Measurements from ENCODE around the gene THAP7. TPM values are rescaled to one million over a fixed set of nuclear protein-coding genes. Genes with fewer than 3 reads are reported as not detected.
A peak's percentile ranks its signal among the peaks of the same experiment; 100 is the strongest.

The THAP7 gene
- total RNA-seq, 8 experiments from 2014 or later, result 21.4 to 33.0 (median 29.4) TPM

DNA sequence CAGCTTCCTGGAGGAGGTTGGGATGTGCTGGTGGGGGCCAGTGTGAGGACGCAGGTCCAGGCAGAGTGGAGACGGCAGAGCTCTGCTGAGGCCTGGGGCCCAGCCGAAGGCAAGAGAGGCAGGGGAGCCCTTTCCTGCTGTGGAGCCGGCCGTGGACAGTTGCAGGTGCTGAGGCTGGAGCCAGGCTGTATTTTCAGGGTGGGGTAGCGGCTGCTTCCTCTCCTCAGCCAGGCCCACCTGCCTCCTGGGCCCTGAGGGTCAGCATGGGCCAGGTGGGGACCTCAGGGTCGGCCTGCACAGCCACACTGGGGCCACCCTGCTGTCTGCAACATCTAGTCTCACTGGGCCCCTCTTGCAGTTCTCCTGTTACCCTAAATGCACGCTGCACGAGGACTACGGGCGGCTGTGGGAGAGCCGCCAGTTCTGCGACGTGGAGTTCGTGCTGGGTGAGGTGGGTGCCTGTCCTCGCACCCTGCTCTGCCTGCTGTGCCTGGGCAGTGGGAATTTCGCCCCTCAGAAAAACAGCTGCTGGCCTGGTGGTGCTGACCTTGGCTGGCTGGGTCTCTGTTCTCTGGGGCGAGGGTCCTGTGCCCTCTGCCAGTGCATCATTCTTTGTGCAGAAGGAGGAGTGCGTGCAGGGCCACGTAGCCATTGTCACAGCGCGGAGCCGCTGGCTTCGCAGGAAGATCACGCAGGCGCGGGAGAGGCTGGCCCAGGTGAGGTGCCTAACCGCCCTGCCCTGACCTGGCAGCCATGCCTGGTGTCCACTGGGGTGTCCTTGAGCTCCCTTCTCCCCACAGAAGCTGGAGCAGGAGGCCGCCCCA lies 8.4 kb downstream of the THAP7 start:
- 84 to 100% (median 100%) methylated on average over 1 to 5 of the region's 29 CpGs; no CpG with 5 or more reads in 5 of the 10 experiments for WGBS, 10 experiments
- no peak for ATAC-seq (replicated peaks in 6 of 8)
- in situ Hi-C loops (cut with MboI; ENCODE audit: low pct_unique_long_range_greater_than_20kb in 2 of 9, low sequenced_read_pairs in 9 of 9, unreplicated experiment in 9 of 9), result no loop called here
- Histone ChIP-seq H3K4me1 (replicated peaks in 1 of 2) (no peaks in the 10 kb centered on the region), H3K27ac (peak overlapping the region in 1 of 2 donors; percentile 28), H3K4me3 (no peak overlapping the region)

DNA sequence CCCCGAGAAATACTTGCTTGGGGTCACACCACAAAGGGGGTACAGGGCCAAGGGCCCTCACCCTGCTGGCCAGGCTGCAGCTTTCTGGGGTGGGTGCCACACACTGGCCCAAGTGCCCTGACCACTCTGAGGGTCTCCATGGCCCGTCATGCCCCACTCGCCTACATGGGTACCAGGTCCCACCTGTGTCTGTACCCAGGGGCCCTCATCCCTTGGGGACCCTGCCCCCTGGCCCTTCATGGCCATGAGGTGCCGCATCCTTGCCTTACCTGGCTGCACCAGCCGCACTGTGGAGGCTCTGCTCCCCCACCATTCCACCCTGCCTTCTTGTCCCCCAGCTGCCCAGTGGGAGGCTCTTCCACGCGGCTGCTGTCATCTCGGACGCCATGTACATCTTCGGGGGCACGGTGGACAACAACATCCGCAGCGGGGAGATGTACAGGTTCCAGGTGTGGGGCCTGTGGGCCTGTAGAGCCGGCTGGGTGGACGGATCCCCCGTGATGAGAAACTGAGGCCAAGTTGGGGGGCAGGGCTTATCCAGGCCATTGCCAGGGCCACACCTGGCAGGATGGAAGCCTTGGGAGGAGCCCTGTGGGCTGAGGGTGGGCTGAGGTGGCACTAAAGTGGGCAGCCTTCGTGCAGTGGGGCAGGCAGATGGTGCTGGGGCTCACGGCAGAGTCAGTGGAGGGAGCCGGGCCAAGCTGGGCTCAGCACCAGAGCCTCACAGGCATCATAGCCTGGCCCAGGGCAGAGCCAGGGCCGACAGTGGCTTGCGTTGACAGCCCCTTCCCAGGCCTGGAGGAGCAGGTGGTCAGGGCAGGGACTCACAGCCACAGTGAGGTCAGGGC lies 9.2 kb downstream of the THAP7 start:
- no peak for ATAC-seq (replicated peaks in 6 of 8)
- in situ Hi-C loops (cut with MboI; ENCODE audit: low pct_unique_long_range_greater_than_20kb in 2 of 9, low sequenced_read_pairs in 9 of 9, unreplicated experiment in 9 of 9), result no loop called here
- 40 to 100% (median 79%) methylated on average over 1 to 8 of the region's 21 CpGs; no CpG with 5 or more reads in 4 of the 10 experiments for WGBS, 10 experiments

DNA sequence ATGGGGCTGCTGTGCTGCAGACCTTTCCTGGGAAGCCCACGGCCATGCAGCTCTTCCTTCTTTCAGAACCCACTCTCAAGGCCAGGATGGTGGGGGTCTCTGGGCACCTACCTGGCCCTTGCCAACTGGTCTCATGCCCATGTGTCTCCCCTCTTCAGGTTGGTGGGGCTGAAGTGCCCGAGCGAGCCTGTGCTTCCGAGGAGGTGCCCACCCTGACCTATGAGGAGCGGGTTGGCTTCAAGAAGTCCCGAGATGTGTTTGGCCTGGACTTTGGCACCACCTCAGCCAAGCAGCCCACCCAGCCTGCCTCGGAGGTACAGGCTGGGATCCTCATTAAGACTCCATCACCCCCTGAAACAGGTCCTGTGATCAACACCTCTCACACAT lies 9.9 kb downstream of the THAP7 start:
- 76 to 98% (median 93%) methylated on average over 3 to 6 of the region's 7 CpGs; no CpG with 5 or more reads in 7 of the 10 experiments for WGBS, 10 experiments
- in situ Hi-C loops (cut with MboI; ENCODE audit: low pct_unique_long_range_greater_than_20kb in 2 of 9, low sequenced_read_pairs in 9 of 9, unreplicated experiment in 9 of 9), result no loop called here
- H3K27ac ChIP-seq, result peak overlapping the region in 1 of 2 donors; percentile 41
- no peaks in the 10 kb centered on the region for H3K4me1 ChIP-seq (replicated peaks in 1 of 2)
- no peak overlapping the region for H3K4me3 ChIP-seq
- ATAC-seq (replicated peaks in 6 of 8), result no peak

More for the DNA sequence above, 9.2 kb downstream of the THAP7 start:
- Histone ChIP-seq H3K4me1 (replicated peaks in 1 of 2) (no peaks in the 10 kb centered on the region), H3K27ac (peak overlapping the region; percentile 28 to 41), H3K4me3 (no peak overlapping the region)

DNA sequence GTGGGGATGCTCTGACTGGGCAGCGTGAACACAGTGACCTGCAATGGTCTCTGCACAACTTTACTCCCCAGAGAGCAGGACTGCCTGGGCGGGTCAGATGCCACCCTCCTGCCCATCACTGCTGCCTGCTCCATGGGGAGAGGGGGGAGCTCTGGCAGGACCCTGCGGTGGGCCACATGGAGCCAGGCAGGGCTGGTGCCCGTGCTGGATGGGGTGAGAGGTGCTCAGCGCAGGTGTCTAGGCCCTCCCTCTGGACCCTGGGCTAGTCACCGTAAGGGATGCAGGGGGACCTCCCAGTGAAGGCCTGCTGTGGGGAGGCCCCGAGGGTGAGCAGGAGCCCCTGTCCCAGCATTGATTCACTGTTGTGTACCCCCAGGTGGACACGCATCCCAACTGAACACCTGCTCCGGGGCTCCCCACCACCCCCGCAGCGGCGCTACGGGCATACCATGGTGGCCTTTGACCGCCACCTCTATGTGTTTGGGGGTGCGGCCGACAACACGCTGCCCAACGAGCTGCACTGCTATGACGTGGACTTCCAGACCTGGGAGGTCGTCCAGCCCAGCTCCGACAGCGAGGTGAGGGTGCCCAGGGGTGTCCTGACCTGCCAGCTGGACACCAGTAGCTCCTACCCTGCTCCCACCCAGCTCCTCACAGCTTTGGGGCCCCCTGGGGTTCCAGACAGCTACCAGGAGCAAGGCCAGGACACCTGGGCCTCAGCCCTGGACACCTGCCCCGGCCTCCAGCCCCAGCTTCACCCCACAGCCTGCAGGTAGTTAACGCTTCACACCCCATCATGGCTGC lies 10.5 kb downstream of the THAP7 start:
- peak in 1 of 8 experiments; percentile 9 for ATAC-seq (replicated peaks in 6 of 8)
- no peaks in the 10 kb centered on the region for H3K4me1 ChIP-seq (replicated peaks in 1 of 2)
- in situ Hi-C loops (cut with MboI; ENCODE audit: low pct_unique_long_range_greater_than_20kb in 2 of 9, low sequenced_read_pairs in 9 of 9, unreplicated experiment in 9 of 9), result no loop called here
- WGBS, 10 experiments, result 67 to 100% (median 83%) methylated on average over 1 to 5 of the region's 24 CpGs; no CpG with 5 or more reads in 5 of the 10 experiments
- H3K4me3 ChIP-seq, result no peak overlapping the region
- H3K27ac ChIP-seq, result peak overlapping the region in 1 of 2 donors; percentile 41

DNA sequence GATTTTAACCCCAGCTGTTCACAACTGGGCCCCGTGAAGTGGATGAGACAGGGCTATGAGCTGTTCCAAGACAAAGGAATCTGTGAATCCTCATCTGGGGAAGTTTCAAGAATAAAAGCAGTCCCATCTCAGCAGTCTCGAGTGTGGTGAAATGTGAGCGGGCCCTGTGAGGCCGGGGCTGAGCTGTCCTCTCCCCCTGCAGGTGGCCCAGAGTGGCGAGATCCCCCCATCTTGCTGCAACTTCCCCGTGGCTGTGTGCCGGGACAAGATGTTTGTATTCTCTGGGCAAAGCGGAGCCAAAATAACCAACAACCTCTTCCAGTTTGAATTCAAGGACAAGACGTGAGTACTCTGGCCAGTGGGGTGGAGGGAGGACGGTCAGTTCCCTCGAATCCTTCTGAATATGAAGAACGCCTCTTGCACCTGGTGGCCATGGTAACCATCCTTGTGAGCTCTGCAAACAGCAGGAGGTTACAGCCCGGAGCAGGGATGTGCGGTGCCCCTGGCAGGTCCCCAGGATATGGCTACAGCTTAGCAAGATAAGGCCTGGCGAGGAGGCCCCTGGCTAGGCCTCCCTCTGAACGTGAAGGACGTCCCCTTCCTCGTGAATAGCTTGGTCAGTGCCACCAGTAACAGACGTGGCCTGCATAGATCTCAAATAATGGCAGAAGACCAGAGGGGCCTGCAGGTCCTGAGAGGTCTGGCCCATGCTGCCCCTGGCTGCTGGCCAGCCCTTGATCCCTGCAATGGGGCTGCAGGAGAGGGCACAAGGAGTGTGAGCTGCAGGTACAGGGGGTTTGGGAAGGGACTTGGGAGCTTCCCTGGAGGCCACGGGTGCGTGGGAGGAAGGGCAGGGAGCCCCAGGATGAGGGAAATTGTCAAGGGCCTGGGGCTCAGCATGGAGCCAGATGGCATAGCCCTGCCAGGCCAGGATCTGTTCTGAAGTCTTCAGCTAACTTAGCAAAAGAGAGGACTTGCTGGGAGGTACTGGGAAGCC lies 11.4 kb downstream of the THAP7 start:
- ATAC-seq (replicated peaks in 6 of 8), result no peak
- WGBS, 10 experiments, result 72 to 100% (median 87%) methylated on average over 1 to 14 of the region's 21 CpGs; no CpG with 5 or more reads in 5 of the 10 experiments
- Histone ChIP-seq H3K4me1 (replicated peaks in 1 of 2) (no peaks in the 10 kb centered on the region), H3K4me3 (no peak overlapping the region), H3K27ac (peak overlapping the region in 1 of 2 donors; percentile 46)
- in situ Hi-C loops (cut with MboI; ENCODE audit: low pct_unique_long_range_greater_than_20kb in 2 of 9, low sequenced_read_pairs in 9 of 9, unreplicated experiment in 9 of 9), result no loop called here

DNA sequence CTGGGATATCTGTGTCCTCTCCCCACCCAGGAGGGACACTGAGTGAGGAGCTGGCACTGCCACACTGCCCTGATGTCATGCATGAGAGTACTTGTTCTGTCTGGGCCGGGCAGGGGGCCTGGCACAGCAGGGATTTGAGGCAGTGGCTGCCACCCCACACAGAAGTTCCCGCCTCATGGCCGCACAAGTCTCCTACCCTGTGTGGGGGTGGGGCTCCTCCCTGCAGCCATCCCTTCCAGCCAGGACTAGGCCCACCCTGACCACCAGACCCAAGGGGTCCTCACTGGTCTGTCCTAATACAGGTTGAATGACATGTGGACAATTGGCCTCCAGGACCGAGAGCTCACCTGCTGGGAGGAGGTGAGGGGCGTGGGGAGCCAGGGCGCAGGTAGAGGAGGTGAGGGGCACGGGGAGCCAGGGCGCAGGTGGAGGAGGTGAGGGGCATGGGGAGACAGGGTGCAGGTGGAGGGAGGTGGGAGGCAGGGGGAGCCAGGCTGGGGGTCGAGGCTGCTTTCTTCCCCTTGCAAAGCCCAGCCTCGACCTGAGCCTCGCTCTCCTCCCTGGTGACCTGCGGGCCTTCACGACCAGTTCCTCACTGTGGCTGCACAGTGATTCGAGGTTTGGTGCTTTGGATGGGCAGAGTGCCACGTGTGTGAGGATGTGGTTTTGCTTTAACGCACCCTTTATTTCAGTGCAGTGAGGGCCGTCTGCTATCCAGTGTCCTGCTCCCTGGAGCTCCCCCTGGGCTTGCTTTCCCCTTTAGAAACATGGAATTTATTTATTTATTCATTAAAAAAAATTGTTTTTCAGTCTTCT lies 12.4 kb downstream of the THAP7 start:
- H3K4me1 ChIP-seq (replicated peaks in 1 of 2), result no peaks in the 10 kb centered on the region
- H3K27ac ChIP-seq, result peak overlapping the region in 1 of 2 donors; percentile 46
- no peak for ATAC-seq (replicated peaks in 6 of 8)
- WGBS, 10 experiments, result 25 to 100% (median 82%) methylated on average over 1 to 4 of the region's 17 CpGs; no CpG with 5 or more reads in 4 of the 10 experiments
- in situ Hi-C loops (cut with MboI; ENCODE audit: low pct_unique_long_range_greater_than_20kb in 2 of 9, low sequenced_read_pairs in 9 of 9, unreplicated experiment in 9 of 9), result no loop called here
- H3K4me3 ChIP-seq, result no peak overlapping the region

DNA sequence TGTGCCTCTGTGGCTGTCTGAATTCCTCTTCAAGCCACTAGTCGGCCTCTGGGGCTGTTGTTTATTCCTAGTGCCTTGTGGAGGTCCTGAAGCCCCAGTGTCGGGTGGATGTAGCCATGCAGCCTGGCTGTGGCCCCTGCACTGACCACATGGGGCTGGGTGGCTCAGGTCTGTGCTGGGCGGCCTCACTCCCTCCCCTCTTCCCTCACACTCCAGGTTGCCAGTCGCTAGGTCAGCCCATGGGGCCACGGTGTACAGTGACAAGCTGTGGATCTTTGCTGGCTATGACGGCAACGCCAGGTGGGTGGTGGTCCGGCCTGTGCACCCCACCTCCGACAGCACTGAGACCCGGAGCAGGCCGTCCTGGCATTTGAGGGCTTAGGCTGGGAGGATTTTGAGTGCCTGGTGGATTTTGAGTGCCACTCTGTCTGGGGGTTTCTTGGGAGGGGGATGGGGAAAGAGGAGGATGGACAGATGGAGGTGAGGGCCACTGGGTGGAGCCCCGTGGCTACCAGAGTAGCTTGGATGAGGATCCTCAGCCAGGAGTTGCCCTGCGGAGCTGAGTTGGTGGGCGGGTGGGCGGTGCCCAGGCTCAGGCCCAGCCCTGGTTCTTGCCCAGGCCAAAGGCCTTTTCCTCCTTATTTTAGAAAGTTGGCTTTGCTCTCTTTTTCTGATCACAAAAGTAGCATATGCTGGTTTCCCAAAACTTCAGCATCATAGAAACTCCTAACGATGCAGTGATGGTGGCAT lies 13.2 kb downstream of the THAP7 start:
- Histone ChIP-seq H3K4me1 (replicated peaks in 1 of 2) (no peaks in the 10 kb centered on the region), H3K27ac (no peak overlapping the region), H3K4me3 (no peak overlapping the region)
- no peak for ATAC-seq (replicated peaks in 6 of 8)
- 0 to 100% (median 69%) methylated on average over 1 to 4 of the region's 16 CpGs; no CpG with 5 or more reads in 5 of the 10 experiments for WGBS, 10 experiments
- in situ Hi-C loops (cut with MboI; ENCODE audit: low pct_unique_long_range_greater_than_20kb in 2 of 9, low sequenced_read_pairs in 9 of 9, unreplicated experiment in 9 of 9), result no loop called here

DNA sequence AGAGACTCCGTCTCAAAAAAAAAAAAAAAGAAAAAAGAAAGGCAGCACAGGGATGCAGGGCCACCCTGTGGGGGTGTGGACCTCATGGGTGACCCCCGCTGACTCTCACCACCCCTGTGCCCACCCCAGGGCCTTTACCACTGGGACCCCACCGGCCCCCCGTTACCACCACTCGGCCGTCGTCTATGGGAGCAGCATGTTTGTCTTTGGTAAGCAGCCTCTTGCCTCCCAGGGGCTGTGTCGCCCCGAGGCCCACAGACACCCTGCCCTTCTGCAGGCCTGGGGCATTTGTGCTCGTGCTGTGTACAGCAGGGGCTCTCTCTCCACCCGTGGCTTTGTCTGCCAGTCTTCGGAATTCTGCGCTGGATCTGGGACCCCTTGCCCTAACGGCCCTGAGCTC lies 14.5 kb downstream of the THAP7 start:
- 87 to 100% (median 100%) methylated on average over 1 to 8 of the region's 14 CpGs; no CpG with 5 or more reads in 7 of the 10 experiments for WGBS, 10 experiments
- H3K4me1 ChIP-seq (replicated peaks in 1 of 2), result peaks cover 6 to 7% of the 10 kb centered on the region in 2 donors
- ATAC-seq (replicated peaks in 6 of 8), result no peak
- H3K4me3 ChIP-seq, result no peak overlapping the region
- in situ Hi-C loops (cut with MboI; ENCODE audit: low pct_unique_long_range_greater_than_20kb in 2 of 9, low sequenced_read_pairs in 9 of 9, unreplicated experiment in 9 of 9), result no loop called here
- H3K27ac ChIP-seq, result no peak overlapping the region

DNA sequence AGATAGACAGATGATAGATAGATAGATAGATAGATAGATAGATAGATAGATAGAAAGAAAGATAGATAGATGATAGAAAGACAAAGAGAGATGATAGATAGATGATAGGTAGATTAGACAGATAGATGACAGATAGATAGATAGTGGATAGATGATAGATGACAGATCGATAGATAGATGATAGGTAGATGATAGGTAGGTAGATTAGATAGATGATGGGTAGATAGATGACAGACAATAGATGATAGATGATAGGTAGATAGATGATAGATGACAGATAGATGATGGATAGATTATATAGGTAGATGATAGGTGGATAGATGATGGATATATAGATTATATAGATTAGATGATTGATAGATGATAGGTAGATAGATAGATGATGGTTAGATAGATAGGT lies 15.6 kb downstream of the THAP7 start:
- in situ Hi-C loops (cut with MboI; ENCODE audit: low pct_unique_long_range_greater_than_20kb in 2 of 9, low sequenced_read_pairs in 9 of 9, unreplicated experiment in 9 of 9), result no loop called here
- H3K4me1 ChIP-seq (replicated peaks in 1 of 2), result peaks cover 7 to 8% of the 10 kb centered on the region in 2 donors

DNA sequence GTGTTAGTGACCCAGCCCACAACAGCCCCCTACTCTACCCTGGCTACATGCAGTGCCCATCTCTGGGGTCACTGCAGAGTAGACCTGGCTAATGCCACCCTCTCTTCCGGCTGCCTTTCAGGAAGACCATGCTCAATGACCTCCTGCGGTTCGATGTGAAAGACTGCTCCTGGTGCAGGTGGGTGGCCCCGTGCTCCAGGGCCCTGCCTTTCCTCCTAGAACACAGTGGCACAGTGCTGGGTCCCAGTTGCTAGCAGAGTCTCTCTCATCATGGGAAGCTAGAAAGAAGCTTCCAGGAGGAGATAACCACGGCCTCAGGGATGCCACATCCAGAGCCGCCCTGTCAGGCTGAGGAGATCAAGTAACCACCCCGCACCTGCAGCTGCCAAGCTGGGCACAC lies 16.2 kb downstream of the THAP7 start:
- Histone ChIP-seq H3K4me3 (no peak overlapping the region), H3K4me1 (replicated peaks in 1 of 2) (peaks cover 14% of the 10 kb centered on the region in 2 donors), H3K27ac (no peak overlapping the region)
- 60 to 100% (median 96%) methylated on average over 1 to 4 of the region's 7 CpGs; no CpG with 5 or more reads in 5 of the 10 experiments for WGBS, 10 experiments
- ATAC-seq (replicated peaks in 6 of 8), result no peak
- in situ Hi-C loops (cut with MboI; ENCODE audit: low pct_unique_long_range_greater_than_20kb in 2 of 9, low sequenced_read_pairs in 9 of 9, unreplicated experiment in 9 of 9), result no loop called here

More for the DNA sequence above, 15.6 kb downstream of the THAP7 start:
- WGBS, 10 experiments, result 86 to 100% (median 97%) methylated on average over 1 of the region's 1 CpG; no CpG with 5 or more reads in 1 of the 10 experiments
- Histone ChIP-seq H3K4me3 (no peak overlapping the region), H3K27ac (no peak overlapping the region)
- no peak for ATAC-seq (replicated peaks in 6 of 8)
